ENCODE measurements around the gene RGS3.

RGS3 gene

GRCh38 chr9:113523421-113524141 is 60.1 kb downstream of the RGS3 start:
- DNase-seq (ENCODE audit: low read depth) = peak; percentile 31
- H3K4me3 ChIP-seq (ENCODE audit: low read depth, low read length) = no peak overlapping the region

GRCh38 chr9:113524468-113524867 is 60.9 kb downstream of the RGS3 start:
- no peak for DNase-seq (ENCODE audit: low read depth)
- no peak overlapping the region for H3K4me3 ChIP-seq (ENCODE audit: low read depth, low read length)

GRCh38 chr9:113525205-113525604 is 61.7 kb downstream of the RGS3 start:
- DNase-seq (ENCODE audit: low read depth) = no peak
- no peak overlapping the region for H3K4me3 ChIP-seq (ENCODE audit: low read depth, low read length)

GRCh38 chr9:113525831-113526230 is 62.3 kb downstream of the RGS3 start:
- no peak for DNase-seq (ENCODE audit: low read depth)
- no peak overlapping the region for H3K4me3 ChIP-seq (ENCODE audit: low read depth, low read length)

GRCh38 chr9:113526231-113526746 is 62.8 kb downstream of the RGS3 start:
- no peak overlapping the region for H3K4me3 ChIP-seq (ENCODE audit: low read depth, low read length)

GRCh38 chr9:113526841-113527240 is 63.3 kb downstream of the RGS3 start:
- DNase-seq (ENCODE audit: low read depth) = no peak
- H3K4me3 ChIP-seq (ENCODE audit: low read depth, low read length) = no peak overlapping the region

More at GRCh38 chr9:113526231-113526746, 62.8 kb downstream of the RGS3 start:
- DNase-seq (ENCODE audit: low read depth) = no peak

GRCh38 chr9:113528088-113528487 is 64.6 kb downstream of the RGS3 start:
- no peak for DNase-seq (ENCODE audit: low read depth)
- H3K4me3 ChIP-seq (ENCODE audit: low read depth, low read length) = no peak overlapping the region

GRCh38 chr9:113528811-113529210 is 65.3 kb downstream of the RGS3 start:
- DNase-seq (ENCODE audit: low read depth) = no peak
- no peak overlapping the region for H3K4me3 ChIP-seq (ENCODE audit: low read depth, low read length)

GRCh38 chr9:113529336-113530009 is 65.9 kb downstream of the RGS3 start:
- H3K4me3 ChIP-seq (ENCODE audit: low read depth, low read length) = no peak overlapping the region
- DNase-seq (ENCODE audit: low read depth) = no peak

- DNase-seq (ENCODE audit: low read depth) = no peak
Measured at GRCh38 chr9:113530022-113530635, 66.6 kb downstream of the RGS3 start.

GRCh38 chr9:113530942-113531341 is 67.4 kb downstream of the RGS3 start:
- DNase-seq (ENCODE audit: low read depth) = no peak
- no peak overlapping the region for H3K4me3 ChIP-seq (ENCODE audit: low read depth, low read length)

More at GRCh38 chr9:113530022-113530635, 66.6 kb downstream of the RGS3 start:
- H3K4me3 ChIP-seq (ENCODE audit: low read depth, low read length) = no peak overlapping the region

- no peak overlapping the region for H3K4me3 ChIP-seq (ENCODE audit: low read depth, low read length)
- no peak for DNase-seq (ENCODE audit: low read depth)
Measured at GRCh38 chr9:113531919-113532808, 68.6 kb downstream of the RGS3 start.

GRCh38 chr9:113532809-113533190 is 69.3 kb downstream of the RGS3 start:
- no peak overlapping the region for H3K4me3 ChIP-seq (ENCODE audit: low read depth, low read length)
- DNase-seq (ENCODE audit: low read depth) = no peak

GRCh38 chr9:113533335-113534225 is 70.1 kb downstream of the RGS3 start:
- no peak for DNase-seq (ENCODE audit: low read depth)
- no peak overlapping the region for H3K4me3 ChIP-seq (ENCODE audit: low read depth, low read length)

- DNase-seq (ENCODE audit: low read depth) = no peak
- H3K4me3 ChIP-seq (ENCODE audit: low read depth, low read length) = no peak overlapping the region
Measured at GRCh38 chr9:113535756-113536155, 72.2 kb downstream of the RGS3 start.

- no peak overlapping the region for H3K4me3 ChIP-seq (ENCODE audit: low read depth, low read length)
- DNase-seq (ENCODE audit: low read depth) = no peak
Measured at GRCh38 chr9:113536166-113536482, 72.6 kb downstream of the RGS3 start.

- DNase-seq (ENCODE audit: low read depth) = peak; percentile 35
- no peak overlapping the region for H3K4me3 ChIP-seq (ENCODE audit: low read depth, low read length)
Measured at GRCh38 chr9:113536483-113537228, 73.1 kb downstream of the RGS3 start.

- no peak for DNase-seq (ENCODE audit: low read depth)
- no peak overlapping the region for H3K4me3 ChIP-seq (ENCODE audit: low read depth, low read length)
Measured at GRCh38 chr9:113537229-113537810, 73.8 kb downstream of the RGS3 start.
